HepG2 (cell line): Measurements from ENCODE around the gene PDK2. TPM values are rescaled to one million over a fixed set of nuclear protein-coding genes. Genes with fewer than 3 reads are reported as not detected.
A peak's percentile ranks its signal among the peaks of the same experiment; 100 is the strongest.

Source experiments
- AGO2 ChIP-seq: fragments of 200-400 bp; formaldehyde crosslinking; optimal IDR thresholded peaks from 2 replicates; pipeline ENCODE3; 2017; ENCODE audit warnings: mild to moderate bottlenecking, low read depth, low read length, moderate library complexity
- ATF5 ChIP-seq: sonication (generic); formaldehyde crosslinking; IDR thresholded peaks from 2 replicates; pipeline ENCODE4 v1.4.0; 2020; ENCODE audit warnings: mild to moderate bottlenecking, low read depth, missing genetic modification reagents
- ATF7-NPFF ChIP-seq: sonication (generic); formaldehyde crosslinking; IDR thresholded peaks from 2 replicates; pipeline ENCODE4 v1.8.1; 2023; ENCODE audit warnings: mild to moderate bottlenecking, low read depth, missing genetic modification reagents, moderate library complexity
- CC2D1A ChIP-seq: sonication (generic); formaldehyde crosslinking; IDR thresholded peaks from 2 replicates; pipeline ENCODE4 v1.8.1; 2023; ENCODE audit warnings: mild to moderate bottlenecking, missing genetic modification reagents
- CENPT ChIP-seq: sonication (generic); formaldehyde crosslinking; IDR thresholded peaks from 2 replicates; pipeline ENCODE4 v1.8.0; 2022; ENCODE audit warnings: low read depth, mild to moderate bottlenecking, moderate library complexity, missing genetic modification reagents
- DNMT1 ChIP-seq: sonication (generic); formaldehyde crosslinking; IDR thresholded peaks from 2 replicates; pipeline ENCODE4 v1.5.1; 2020; ENCODE audit warnings: mild to moderate bottlenecking, missing genetic modification reagents
- FOSL1 ChIP-seq: sonication (generic); formaldehyde crosslinking; IDR thresholded peaks from 2 replicates; pipeline ENCODE4 v1.9.0; 2021; ENCODE audit warnings: missing genetic modification reagents, borderline replicate concordance
- HCFC1 ChIP-seq: fragments of 150-350 bp; IDR thresholded peaks from 2 replicates; pipeline ENCODE4 v1.6.1; 2014; ENCODE audit warnings: low read depth, low read length
- HMGXB4 ChIP-seq, 2 experiments: sonication (generic) in 1 of 2; formaldehyde crosslinking in 1 of 2; IDR thresholded peaks; 2 replicates each; pipeline versions ENCODE4 v1.4.0 to v1.6.1; 2018 to 2020; ENCODE audit warnings: missing genetic modification reagents in 2 of 2, borderline replicate concordance in 1 of 2, low read depth in 1 of 2, mild to moderate bottlenecking in 1 of 2, missing biosample characterization in 1 of 2
- KDM2A ChIP-seq: sonication (generic); formaldehyde crosslinking; IDR thresholded peaks from 2 replicates; pipeline ENCODE4 v1.4.0; 2020; ENCODE audit warnings: low read depth, missing genetic modification reagents, borderline replicate concordance
- MAZ ChIP-seq, 2 experiments: sonication (generic) in 1 of 2; formaldehyde crosslinking in 1 of 2; IDR thresholded peaks; 2 replicates each; pipeline versions ENCODE4 v1.5.0 to v1.6.1; 2012 to 2020; ENCODE audit warnings: low read depth in 2 of 2, mild to moderate bottlenecking in 2 of 2, borderline replicate concordance in 1 of 2, improper control_type of control experiment in 1 of 2, low read length in 1 of 2, missing genetic modification reagents in 1 of 2, moderate library complexity in 1 of 2
- PAX8 ChIP-seq: sonication (generic); formaldehyde crosslinking; IDR thresholded peaks from 2 replicates; pipeline ENCODE4 v1.8.0; 2022; ENCODE audit warnings: mild to moderate bottlenecking, missing genetic modification reagents, borderline replicate concordance
- POLR2AphosphoS5 ChIP-seq: IDR thresholded peaks from 2 replicates; pipeline ENCODE4 v1.6.1; 2012; ENCODE audit warnings: low read depth, low read length
- RELA ChIP-seq: sonication (generic); formaldehyde crosslinking; IDR thresholded peaks from 2 replicates; pipeline ENCODE4 v1.4.0; 2020; ENCODE audit warnings: missing genetic modification reagents
- REPIN1 ChIP-seq: sonication (generic); formaldehyde crosslinking; IDR thresholded peaks from 2 replicates; pipeline ENCODE4 v1.8.0; 2022; ENCODE audit warnings: missing genetic modification reagents, low read depth, mild to moderate bottlenecking, borderline replicate concordance
- SNRNP70 ChIP-seq: fragments of 200-400 bp; formaldehyde crosslinking; IDR thresholded peaks from 2 replicates; pipeline ENCODE4 v1.6.1; 2017; ENCODE audit warnings: mild to moderate bottlenecking, low read depth, low read length, moderate library complexity
- SPEN ChIP-seq: sonication (generic); formaldehyde crosslinking; IDR thresholded peaks from 2 replicates; pipeline ENCODE4 v1.5.1; 2020; ENCODE audit warnings: low read depth, mild to moderate bottlenecking, missing genetic modification reagents
- TAF1 ChIP-seq: sonication (generic); formaldehyde crosslinking; IDR thresholded peaks from 2 replicates; pipeline ENCODE4 v1.4.0; 2020; ENCODE audit warnings: missing genetic modification reagents
- TBX2 ChIP-seq: sonication (generic); formaldehyde crosslinking; IDR thresholded peaks from 2 replicates; pipeline ENCODE4 v1.5.0; 2020; ENCODE audit warnings: missing genetic modification reagents, mild to moderate bottlenecking, borderline replicate concordance
- TCF7 ChIP-seq: sonication (generic); IDR thresholded peaks from 2 replicates; pipeline ENCODE4 v1.6.1; 2016; ENCODE audit warnings: antibody characterized with exemption, low read depth
- ZBTB44 ChIP-seq: sonication (generic); formaldehyde crosslinking; IDR thresholded peaks from 2 replicates; pipeline ENCODE4 v1.4.0; 2020; ENCODE audit warnings: missing genetic modification reagents
- ZC3H4 ChIP-seq: sonication (generic); formaldehyde crosslinking; IDR thresholded peaks from 2 replicates; pipeline ENCODE4 v1.4.0; 2020; ENCODE audit warnings: missing genetic modification reagents, borderline replicate concordance
- ZFP62 ChIP-seq: sonication (generic); formaldehyde crosslinking; IDR thresholded peaks from 2 replicates; pipeline ENCODE4 v1.4.0; 2020; ENCODE audit warnings: missing genetic modification reagents
- ZNF121 ChIP-seq: sonication (generic); formaldehyde crosslinking; IDR thresholded peaks from 2 replicates; pipeline ENCODE4 v1.5.0; 2020; ENCODE audit warnings: mild to moderate bottlenecking, missing genetic modification reagents
- ZNF251 ChIP-seq: sonication (generic); formaldehyde crosslinking; IDR thresholded peaks from 2 replicates; pipeline ENCODE4 v1.9.0; 2021; ENCODE audit warnings: mild to moderate bottlenecking, missing genetic modification reagents
- ZNF644 ChIP-seq: IDR thresholded peaks from 2 replicates; pipeline ENCODE4 v1.6.1; 2016; ENCODE audit warnings: low read depth
- polyA plus RNA-seq, 8 experiments: library from polyadenylated mRNA; depleted of rRNA in 3 of 8; stranded (reverse) in 7 of 8; unstranded in 1 of 8; fragments of >200 nt; fragmentation: Illumina TruSeq in 4 of 8; extraction: Trizol in 4 of 8; gene quantifications; 2 replicates each; pipeline versions ENCODE4 v1.2.1 to v1.2.3, GENCODE V29; 2011 to 2016; ENCODE audit warnings: low read depth in 4 of 8, missing spikeins in 1 of 8, mixed read lengths in 1 of 8; ENCODE audit not compliant: insufficient read depth in 1 of 8
- total RNA-seq, 5 experiments: library from RNA; depleted of rRNA; stranded (reverse); fragments of >200 nt; fragmentation: Illumina TruSeq; extraction: Trizol; gene quantifications; 2 replicates each; pipeline ENCODE4 v1.2.3, GENCODE V29; 2016; ENCODE audit warnings: low read depth in 1 of 5

PDK2 gene
- total and polyA plus RNA-seq, 2 of the 13 experiments (the other 11 are each of a cell fraction or from before 2014, with no cell fraction given): 18.5 to 59.7 TPM

DNA sequence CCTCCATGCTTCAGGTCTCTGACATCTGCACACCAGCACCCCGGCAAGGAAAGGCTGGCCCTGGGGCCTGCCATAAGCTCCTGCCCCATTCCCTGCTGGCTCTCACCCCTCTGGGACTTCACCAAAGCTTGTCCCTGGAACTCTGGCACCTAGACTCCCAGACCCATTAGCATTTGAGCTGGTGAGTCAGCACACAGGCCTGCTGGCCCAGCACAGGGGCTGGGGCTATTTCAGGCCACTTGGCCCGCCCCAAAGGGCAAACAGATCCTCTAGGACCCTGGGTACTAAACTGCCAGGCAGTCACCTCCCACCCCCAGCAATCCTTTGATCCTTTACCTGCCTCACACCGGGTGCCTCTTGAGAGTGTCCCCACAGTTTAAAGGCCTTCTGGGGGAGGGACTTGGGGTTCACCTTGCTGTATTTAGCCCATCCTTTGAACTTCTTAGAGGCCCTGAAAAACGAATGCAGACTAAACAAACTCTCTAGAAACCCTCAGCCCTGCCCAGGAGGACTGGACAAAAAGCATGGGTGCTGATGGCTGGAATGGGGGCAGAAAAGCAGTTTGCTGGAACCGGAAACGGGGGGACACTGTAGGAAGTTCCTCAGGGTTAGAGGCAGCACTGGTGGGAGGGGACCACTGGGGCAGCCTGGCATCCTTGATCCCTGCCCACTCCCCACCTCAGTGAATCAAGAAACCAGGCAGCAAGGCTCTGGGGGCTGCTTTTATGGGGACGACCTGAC, 38.0 kb downstream of the PDK2 start (continued):
- TF ChIP-seq RELA (CRISPR knock-in tag): no peak
- TF ChIP-seq HMGXB4 (CRISPR knock-in tag; IDR thresholded peaks at IDR 0.05; ENCODE audit: borderline replicate concordance in 1 of 2, low read depth in 1 of 2): no peak
- TF ChIP-seq CC2D1A (CRISPR knock-in tag): no peak
- peak; percentile 69 for TF ChIP-seq KDM2A (CRISPR knock-in tag)
- peak; percentile 39; the same call in 1 of the 2 replicates for TF ChIP-seq MAZ (IDR thresholded peaks at IDR 0.05; ENCODE audit: borderline replicate concordance, low read depth, low read length)
- TF ChIP-seq MAZ (CRISPR knock-in tag; IDR thresholded peaks at IDR 0.05; ENCODE audit: low read depth): no peak
- TF ChIP-seq ZNF121 (CRISPR knock-in tag): 0 out of 2 replicates have a peak, but pooled peaks have one; percentile 9
- TF ChIP-seq ZNF251 (CRISPR knock-in tag): no peak
- TF ChIP-seq ZBTB44 (CRISPR knock-in tag): no peak
- TF ChIP-seq ATF7-NPFF (CRISPR knock-in tag): peak; percentile 58; the same call in 1 of the 2 replicates
- no peak for TF ChIP-seq CENPT (CRISPR knock-in tag)
- peak; percentile 57; the same call in 1 of the 2 replicates for TF ChIP-seq TBX2 (CRISPR knock-in tag)
- no peak for TF ChIP-seq AGO2
- TF ChIP-seq PAX8 (CRISPR knock-in tag): no peak
- TF ChIP-seq TCF7: peak; percentile 83
- TF ChIP-seq HCFC1: no peak
- no peak for TF ChIP-seq ZFP62 (CRISPR knock-in tag)
- TF ChIP-seq POLR2AphosphoS5: peak; percentile 17; the same call in 1 of the 2 replicates
- no peak for TF ChIP-seq ATF5
- TF ChIP-seq SPEN: 0 out of 2 replicates have a peak, but pooled peaks have one; percentile 43
- no peak for TF ChIP-seq ZNF644 (CRISPR knock-in tag)
- TF ChIP-seq TAF1 (CRISPR knock-in tag): no peak
- TF ChIP-seq DNMT1: no peak
- no peak for TF ChIP-seq ZC3H4 (CRISPR knock-in tag)
- TF ChIP-seq SNRNP70: no peak
- no peak for TF ChIP-seq REPIN1 (CRISPR knock-in tag)
- peak; percentile 75 for TF ChIP-seq FOSL1 (CRISPR knock-in tag)
